ENCODE results near the gene NEURL1.

DNA sequence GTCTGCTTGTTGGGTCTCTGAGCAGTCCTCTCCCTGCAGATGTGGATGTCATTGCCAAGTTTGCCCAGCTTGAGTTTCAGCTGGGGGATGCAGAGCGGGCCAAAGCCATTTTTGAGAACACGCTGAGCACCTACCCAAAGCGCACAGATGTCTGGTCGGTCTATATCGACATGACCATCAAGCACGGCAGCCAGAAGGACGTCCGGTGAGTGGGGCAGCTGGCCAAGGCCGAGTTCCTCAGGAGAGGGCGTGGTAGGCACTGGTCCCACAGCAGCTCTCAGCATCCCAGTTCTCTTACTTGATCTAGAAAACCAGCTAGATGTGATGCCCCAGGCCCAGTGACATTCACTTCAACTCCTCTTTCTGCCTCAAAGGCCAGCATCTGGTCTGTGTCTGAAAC lies 49.0 kb upstream of the NEURL1 start:
- TF ChIP-seq, protein P1, sequence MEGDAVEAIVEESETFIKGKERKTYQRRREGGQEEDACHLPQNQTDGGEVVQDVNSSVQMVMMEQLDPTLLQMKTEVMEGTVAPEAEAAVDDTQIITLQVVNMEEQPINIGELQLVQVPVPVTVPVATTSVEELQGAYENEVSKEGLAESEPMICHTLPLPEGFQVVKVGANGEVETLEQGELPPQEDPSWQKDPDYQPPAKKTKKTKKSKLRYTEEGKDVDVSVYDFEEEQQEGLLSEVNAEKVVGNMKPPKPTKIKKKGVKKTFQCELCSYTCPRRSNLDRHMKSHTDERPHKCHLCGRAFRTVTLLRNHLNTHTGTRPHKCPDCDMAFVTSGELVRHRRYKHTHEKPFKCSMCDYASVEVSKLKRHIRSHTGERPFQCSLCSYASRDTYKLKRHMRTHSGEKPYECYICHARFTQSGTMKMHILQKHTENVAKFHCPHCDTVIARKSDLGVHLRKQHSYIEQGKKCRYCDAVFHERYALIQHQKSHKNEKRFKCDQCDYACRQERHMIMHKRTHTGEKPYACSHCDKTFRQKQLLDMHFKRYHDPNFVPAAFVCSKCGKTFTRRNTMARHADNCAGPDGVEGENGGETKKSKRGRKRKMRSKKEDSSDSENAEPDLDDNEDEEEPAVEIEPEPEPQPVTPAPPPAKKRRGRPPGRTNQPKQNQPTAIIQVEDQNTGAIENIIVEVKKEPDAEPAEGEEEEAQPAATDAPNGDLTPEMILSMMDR (conservative IDR thresholded peaks at IDR 0.05; ENCODE audit: low read length), result no peak
- TF ChIP-seq EZH2phosphoT487 (IDR thresholded peaks at IDR 0.05; ENCODE audit: borderline replicate concordance, low read depth, low read length), result no peak
